HT-29 (cell line): ENCODE data around the gene RAD51B. TPM values are rescaled to one million over a fixed set of nuclear protein-coding genes. Genes with fewer than 3 reads are reported as not detected.
"Not testable (repeated sequence)": the region's sequence is repeated elsewhere in the genome, so short reads cannot be mapped to it uniquely, and the experiment has no call there.

Experiments
- DNase-seq: peaks from one replicate; pipeline ENCODE4 v3.0.0-alpha.2; 2015; ENCODE audit warnings: low spot score
- total RNA-seq: library from RNA; depleted of rRNA; stranded (reverse); fragments of >200 nt; shearing (Covaris generic); gene quantifications from 2 replicates; pipeline ENCODE4 v1.2.3, GENCODE V29; 2014

The RAD51B gene
- total RNA-seq, 1 experiment from 2014 or later = 5.9 TPM

GRCh38 chr14:68203871-68204270 lies 384.3 kb downstream of the RAD51B start:
- no peak for DNase-seq

GRCh38 chr14:68208218-68208617 lies 388.6 kb downstream of the RAD51B start:
- no peak for DNase-seq

GRCh38 chr14:68208626-68209317 lies 389.2 kb downstream of the RAD51B start:
- DNase-seq = no peak

DNA sequence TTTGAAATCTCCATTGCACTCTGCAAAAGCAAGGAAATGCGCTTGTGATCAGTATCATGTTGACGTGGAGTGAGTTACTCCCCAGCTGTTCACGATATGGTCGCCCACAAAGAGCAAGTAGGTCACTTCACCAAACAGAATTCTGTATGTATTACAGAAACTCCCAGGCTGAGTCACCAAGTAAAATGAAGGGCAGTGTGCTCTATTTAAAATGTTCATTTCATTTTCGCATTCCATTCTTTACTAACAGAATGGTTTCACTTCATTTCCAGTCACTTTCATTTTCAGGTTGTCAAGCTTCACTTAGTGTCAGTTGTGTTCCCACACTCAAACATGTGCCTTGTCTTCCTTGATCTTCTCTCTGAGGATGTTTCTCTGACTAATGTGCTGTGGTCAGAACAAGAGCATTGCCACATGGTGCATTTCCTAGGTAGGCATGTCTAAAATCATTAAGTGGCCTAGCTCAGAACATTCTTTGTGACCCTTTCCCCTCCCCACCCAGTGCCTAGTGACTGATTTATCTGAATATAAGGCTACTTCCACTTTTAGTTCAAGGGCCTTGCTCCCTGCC lies 391.2 kb downstream of the RAD51B start:
- peak; percentile 57 for DNase-seq

DNA sequence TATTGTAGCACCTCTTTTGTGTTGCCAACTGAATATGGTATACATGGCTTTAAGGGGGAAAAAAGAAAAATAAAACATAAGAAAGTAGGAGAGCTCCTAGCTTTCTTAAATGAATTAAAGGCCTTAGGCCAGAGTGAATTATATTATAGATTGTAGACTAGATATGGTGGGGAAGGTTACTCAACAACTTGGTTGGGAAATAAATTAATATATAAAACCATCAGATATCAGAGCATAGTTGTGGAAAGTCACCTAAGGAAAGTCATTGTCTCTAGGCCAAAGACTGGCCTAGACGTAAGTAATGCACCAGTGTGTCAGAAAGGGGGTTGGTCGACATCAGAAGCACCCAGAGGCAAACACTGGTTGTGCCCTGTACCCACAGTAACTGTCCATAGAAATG lies 391.8 kb downstream of the RAD51B start:
- DNase-seq = no peak

DNA sequence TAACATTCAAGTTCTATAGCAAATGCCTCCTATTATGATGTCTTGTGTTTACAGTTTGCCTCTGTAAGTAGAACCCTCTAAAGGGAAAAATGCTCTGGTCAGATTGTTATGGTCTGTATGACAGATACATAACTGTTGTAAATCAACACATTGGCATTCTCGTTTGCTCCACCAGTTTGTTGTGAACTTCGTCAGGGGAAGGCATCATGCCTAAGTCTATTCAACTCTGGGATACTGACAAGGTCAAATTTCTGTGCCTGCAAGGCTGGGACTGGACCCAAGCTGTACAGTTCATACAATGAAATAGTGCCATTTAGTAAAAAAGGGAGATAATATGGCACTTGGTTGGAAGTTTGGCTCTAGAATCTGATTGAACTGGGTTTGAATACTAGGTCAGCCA lies 392.3 kb downstream of the RAD51B start:
- no peak for DNase-seq

GRCh38 chr14:68212361-68212760 lies 392.8 kb downstream of the RAD51B start:
- no peak for DNase-seq

DNA sequence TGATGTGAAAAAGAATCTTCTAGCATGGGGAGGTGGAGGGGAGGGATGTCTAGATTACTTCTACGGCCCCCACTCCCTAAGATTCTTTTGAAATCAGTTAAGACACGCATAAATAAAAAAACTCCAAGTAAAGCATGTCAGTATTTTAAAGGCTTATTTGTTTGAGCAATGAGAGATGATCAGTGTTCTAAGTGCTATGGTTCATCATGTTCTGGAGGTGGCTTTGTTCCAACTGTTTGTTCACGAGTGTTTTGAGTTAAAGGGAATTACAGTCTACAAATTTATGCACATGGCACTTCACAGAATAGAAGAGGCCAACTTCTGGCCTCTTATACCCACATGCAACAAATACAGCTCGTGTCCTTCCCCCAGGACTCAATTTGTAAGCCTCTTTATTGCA lies 394.9 kb downstream of the RAD51B start:
- DNase-seq = no peak

DNA sequence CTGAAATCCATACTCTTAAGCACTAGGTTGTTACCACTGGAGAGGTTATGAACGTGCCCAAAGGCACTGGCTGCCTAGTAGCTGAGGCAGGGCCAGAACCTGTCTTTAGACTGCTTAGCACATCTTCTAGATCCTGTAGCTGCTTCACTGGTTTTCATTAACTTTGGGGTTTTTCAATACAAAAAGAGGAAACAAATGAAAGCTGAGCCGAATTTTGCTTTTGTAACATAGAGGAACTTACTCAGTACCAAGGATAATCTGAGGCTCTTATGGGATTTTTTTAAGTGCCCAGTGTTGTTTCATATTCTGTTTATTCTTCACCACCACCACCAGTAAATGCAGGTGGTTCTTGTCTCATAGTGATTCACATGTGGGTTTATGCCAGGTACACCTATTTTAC lies 396.1 kb downstream of the RAD51B start:
- DNase-seq = no peak

DNA sequence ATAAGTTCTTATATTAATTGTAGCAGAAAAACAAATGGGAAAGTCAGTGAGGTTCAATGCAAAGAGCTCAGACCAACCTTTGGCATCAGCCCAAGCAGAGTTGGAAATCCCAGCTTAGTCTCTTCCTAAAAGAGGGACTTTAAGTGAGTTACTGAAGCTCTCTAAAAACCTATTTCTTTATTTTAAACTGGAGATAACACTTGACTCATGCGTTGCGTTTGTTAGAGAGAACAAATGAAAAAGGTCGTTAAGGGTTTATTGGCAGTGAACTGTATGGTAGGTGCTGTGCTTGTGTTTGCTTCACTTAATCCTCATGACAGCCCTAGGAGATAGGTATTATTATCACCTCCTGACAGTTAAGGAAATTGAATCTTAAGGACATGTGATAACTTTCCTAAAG lies 396.5 kb downstream of the RAD51B start:
- peak; percentile 7 for DNase-seq

DNA sequence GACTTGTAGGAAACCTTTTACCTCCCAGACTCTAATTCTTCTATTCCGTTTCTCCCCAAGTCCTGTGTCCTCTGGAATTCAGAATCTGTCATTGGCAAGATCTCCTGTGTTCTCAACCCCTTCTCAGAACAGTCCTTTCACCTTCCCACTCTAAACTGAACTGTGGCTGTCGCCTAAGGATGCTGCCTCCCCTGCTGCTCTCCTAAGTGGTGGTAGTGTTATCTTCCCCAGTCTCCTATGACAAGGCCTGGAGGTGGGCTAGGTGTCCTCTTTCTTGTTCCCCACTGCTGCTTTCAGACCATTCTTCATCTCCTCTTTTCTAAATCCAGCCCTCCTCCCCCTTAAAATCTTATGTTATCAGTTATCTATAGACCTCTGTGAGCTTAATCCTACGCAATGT lies 397.4 kb downstream of the RAD51B start:
- no peak for DNase-seq

DNA sequence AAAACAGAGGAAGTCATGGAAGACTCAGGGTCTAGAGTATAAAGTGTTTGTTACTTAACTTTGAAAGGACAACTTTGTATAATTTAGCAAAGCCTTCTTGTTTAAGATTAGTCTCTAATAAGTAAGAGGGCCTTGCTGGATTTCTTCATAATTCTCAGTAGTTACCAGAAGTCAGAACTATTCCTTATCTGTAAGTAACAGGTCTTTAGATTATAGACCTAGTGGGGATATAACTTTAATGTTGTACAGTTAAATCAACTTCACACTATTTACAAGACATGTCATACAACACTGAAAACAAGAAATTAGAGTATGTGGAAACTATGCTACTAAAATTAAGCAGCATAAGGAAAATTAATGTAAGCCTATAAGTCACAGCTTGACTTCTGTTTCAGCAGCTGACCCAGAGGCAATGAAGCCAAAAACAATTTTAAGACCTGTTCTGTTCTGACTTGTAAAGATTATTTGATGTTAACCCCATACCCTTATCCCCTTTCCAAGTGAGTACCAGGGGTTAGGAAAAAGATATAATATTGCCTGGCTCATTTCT lies 398.3 kb downstream of the RAD51B start:
- no peak for DNase-seq

DNA sequence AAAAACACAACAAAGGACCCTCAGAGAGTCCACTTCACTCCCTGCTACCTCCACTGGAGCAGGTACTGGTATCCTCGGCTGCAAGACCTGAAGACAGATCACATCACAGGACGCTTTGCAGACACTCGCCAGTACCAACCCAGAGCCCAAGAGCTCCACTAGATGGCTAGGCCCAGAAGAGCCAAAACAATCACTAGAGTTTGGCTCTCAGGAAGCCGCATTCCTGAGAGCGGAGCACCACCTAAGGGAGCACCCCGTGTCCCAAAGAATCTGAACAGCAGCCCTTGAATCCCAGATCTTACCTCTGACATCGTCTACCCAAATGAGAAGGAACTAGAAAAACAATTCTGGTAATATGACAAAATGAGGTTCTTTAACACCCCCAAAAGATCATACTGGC lies 399.8 kb downstream of the RAD51B start:
- DNase-seq = no peak

DNA sequence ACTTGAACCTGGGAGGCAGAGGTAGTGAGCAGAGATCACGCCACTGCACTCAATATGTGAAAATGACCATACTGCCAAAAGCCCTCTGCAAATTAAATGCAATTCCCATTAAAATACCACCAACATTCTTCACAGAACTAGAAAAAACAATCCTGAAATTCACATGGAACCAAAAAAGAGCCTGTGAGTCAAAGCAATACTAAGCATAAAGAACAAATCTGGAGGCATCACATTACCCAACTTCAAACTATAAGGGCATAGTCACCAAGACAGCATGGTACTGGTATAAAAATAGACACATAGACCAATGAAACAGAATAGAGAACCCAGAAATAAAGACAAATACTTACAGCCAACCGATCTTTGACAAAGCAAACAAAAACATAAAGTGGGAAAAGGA lies 401.5 kb downstream of the RAD51B start:
- DNase-seq = not testable (repeated sequence)

DNA sequence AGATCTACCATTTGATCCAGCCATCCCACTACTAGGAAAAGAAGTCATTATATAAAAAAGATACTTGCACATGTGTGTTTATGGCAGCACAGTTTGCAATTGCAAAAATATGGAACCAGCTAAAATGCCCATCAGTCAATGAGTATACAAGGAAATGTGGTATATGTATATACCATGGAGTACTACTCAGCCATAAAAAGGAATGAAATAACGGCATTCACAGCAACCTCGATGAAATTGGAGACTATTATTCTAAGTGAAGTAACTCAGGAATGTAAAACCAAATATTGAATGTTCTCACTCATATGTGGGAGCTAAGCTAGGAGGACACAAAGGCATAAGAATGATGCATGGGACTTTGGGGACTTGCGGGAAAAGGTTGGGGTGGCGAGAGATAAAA lies 402.6 kb downstream of the RAD51B start:
- DNase-seq = no peak

DNA sequence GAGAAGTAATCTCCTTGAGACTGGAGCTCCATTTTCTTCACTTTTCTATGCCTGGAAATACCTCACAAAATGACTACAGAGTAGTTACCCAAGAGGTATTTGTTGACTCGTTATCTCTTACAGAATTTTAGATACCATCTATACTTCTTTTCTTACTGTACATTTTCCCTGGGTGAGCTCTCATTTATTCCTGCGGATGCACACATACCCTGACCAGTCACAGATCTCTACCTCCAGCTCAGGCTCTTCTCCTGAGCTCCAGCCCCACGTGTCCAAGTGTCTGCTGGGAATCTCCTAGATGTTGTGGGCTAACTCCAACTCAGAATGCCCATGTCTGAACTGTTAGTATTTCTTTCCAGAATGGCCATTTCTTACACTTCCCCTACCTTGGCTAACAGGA lies 403.1 kb downstream of the RAD51B start:
- DNase-seq = no peak

GRCh38 chr14:68223631-68224030 lies 404.1 kb downstream of the RAD51B start:
- DNase-seq = no peak

- DNase-seq = no peak
Observed at GRCh38 chr14:68225321-68225720, 405.7 kb downstream of the RAD51B start.

GRCh38 chr14:68226523-68226922 lies 406.9 kb downstream of the RAD51B start:
- DNase-seq = no peak

GRCh38 chr14:68228656-68229055 lies 409.1 kb downstream of the RAD51B start:
- DNase-seq = no peak

- DNase-seq = no peak
Observed at GRCh38 chr14:68229423-68230100, 410.0 kb downstream of the RAD51B start.

DNA sequence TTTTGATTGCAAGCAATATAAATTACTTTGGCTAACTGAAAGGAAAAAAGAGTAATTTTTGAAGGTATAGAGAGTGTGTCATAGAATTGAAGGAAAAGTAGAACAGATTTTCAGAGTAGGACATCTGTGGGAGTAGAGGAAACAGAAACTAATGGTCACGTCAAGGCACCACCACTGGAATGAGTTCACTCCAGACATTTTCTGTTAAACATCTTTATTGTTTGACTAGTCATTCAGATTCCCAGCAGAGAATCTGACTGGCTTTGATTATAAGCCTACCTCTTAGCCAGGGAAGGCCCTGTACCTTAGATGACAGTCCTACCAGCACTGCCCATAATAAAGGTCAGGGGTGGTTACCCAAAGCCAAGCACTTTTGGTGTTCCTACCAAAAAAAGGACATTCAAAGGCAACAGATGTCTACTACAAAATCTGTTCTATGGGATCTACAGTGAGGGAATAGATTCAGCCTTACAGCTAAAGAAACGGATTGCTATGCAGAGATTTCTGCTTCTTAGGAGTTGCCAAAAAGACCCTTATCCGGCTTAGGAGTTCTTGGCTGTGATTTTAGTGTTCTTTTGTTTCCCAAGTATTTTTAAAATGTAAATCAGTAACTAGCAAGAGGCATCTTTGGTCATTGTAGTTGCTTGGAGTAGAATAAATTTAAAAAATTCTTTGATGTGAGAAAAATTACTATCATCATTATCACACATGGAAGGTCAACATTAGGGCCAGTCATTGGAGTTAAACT lies 410.8 kb downstream of the RAD51B start:
- no peak for DNase-seq
